LNCaP clone FGC (cell line): ENCODE results near the gene NOX4.

Source experiments
- DNase-seq: peaks from one replicate; pipeline ENCODE4 v3.0.0-alpha.2; 2011; ENCODE audit warnings: low read depth
- H3K4me3 ChIP-seq: 2 replicates; pipeline ENCODE4 v1.5.1; 2011; ENCODE audit warnings: mild to moderate bottlenecking, low read depth, low read length, control low read depth
- CTCF ChIP-seq: IDR thresholded peaks from 2 replicates; pipeline ENCODE4 v1.5.1; 2012; ENCODE audit warnings: mild to moderate bottlenecking; ENCODE audit not compliant: control insufficient read depth, insufficient read depth; ENCODE audit errors: extremely low read depth

Gene NOX4

GRCh38 chr11:89521792-89522191, 30.6 kb upstream of the NOX4 start:
- no peak for TF ChIP-seq CTCF
- H3K4me3 ChIP-seq = no peak overlapping the region
- no peak for DNase-seq

DNA sequence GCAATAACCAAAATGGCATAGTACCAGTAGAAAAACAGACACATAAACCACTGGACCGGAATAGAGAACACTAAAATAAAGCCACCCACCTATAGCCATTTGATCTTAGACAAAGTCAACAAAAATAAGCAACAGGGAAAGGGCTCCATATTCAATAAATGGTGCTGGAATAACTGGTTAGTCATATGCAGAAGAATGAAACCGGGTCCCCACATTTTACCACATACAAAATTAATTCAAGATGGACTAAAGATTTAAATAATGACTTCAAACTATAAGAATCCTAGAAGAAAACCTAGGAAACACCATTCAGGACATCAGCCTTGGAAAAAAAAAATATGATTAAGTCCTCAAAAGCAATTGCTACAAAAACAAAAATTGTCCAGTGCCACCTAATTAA, 30.1 kb upstream of the NOX4 start:
- H3K4me3 ChIP-seq = no peak overlapping the region
- no peak for TF ChIP-seq CTCF
- no peak for DNase-seq

- TF ChIP-seq CTCF = no peak
- no peak overlapping the region for H3K4me3 ChIP-seq
- DNase-seq = no peak
Observed at GRCh38 chr11:89516496-89516895, 25.3 kb upstream of the NOX4 start.

- H3K4me3 ChIP-seq = no peak overlapping the region
- no peak for DNase-seq
- no peak for TF ChIP-seq CTCF
Observed at GRCh38 chr11:89508544-89508943, 17.4 kb upstream of the NOX4 start.

DNA sequence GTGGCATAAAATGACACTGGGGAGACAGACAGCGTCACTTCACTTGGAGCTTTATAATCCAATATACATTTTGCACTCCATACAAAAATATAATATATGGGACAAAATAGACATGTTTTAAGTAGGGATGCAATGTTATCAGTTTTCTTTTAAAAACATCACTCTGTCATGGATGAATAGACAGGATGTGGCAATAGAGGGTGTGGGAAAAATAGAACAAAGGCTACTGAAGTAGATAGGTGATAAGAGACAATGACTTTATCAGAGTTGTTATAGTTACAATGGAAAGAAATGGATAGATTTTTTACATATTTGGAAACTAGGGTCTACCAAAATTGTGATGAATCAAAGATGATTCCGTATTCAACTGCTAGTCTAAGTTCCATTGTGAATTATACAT, 13.1 kb upstream of the NOX4 start:
- no peak overlapping the region for H3K4me3 ChIP-seq
- TF ChIP-seq CTCF = no peak
- DNase-seq = no peak

GRCh38 chr11:89503422-89503821, 12.2 kb upstream of the NOX4 start:
- TF ChIP-seq CTCF = no peak

DNA sequence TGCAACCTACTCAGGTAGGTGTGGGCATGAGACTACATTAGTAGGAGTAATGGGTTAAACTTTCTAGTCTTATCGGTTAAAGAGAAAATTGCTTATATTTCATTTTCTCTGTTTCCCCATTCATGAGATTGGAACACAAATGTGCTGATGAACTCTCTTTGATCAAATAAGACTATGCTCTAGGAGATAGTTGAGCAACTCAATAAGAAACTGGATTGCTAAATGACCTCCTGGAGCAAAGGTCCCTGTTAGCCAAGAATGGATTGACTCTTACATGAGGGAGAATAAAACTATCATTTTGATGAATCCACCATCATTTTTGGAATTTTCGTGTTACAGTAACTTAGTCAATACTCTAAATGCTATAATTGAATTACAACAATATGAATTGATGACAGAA, 11.1 kb upstream of the NOX4 start:
- no peak for TF ChIP-seq CTCF
- H3K4me3 ChIP-seq = no peak overlapping the region
- no peak for DNase-seq

More at GRCh38 chr11:89503422-89503821, 12.2 kb upstream of the NOX4 start:
- no peak for DNase-seq
- no peak overlapping the region for H3K4me3 ChIP-seq
